Putamen (tissue), 1 donor: ENCODE data around the gene ITGB6.
A peak's percentile ranks its signal among the peaks of the same experiment; 100 is the strongest.
"Not testable (repeated sequence)": the region's sequence is repeated elsewhere in the genome, so short reads cannot be mapped to it uniquely, and the experiment has no call there.

ENCODE experiments used
- DNase-seq: peaks from one replicate; pipeline ENCODE4 v3.0.0-alpha.2; 2016; ENCODE audit warnings: low spot score

Gene ITGB6

DNA sequence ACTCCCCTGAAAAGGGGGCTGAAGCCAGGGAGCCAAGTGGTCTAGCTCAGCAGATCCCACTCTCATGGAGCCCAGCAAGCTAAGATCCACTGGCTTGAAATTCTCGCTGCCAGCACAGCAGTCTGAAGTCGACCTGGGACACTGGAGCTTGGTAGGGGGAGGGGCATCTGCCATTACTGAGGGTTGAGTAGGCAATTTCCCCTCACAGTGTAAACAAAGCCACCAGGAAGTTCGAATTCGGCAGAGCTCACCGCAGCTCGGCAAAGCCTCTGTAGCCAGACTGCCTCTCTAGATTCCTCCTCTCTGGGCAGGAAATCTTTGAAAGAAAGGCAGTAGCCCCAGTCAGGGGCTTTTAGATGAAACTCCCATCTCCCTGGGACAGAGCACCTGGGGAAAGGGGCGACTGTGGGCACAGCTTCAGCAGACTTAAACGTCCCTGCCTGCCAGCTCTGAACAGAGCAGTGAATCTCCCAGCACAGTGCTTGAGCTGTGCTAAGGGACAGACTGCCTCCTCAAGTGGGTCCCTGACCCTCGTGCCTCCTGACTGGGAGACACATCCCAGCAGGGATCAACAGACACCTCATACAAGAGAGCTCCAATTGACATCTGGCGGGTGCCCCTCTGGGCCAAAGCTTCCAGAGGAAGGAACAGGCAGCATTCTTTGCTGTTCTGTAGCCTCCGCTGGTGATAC lies 18.8 kb downstream of the ITGB6 start:
- not testable (repeated sequence) for DNase-seq

GRCh38 chr2:160180690-160181089 lies 19.4 kb downstream of the ITGB6 start:
- DNase-seq = not testable (repeated sequence)

- DNase-seq = no peak
These were observed 19.9 kb downstream of the ITGB6 start for GRCh38 chr2:160180172-160180571.

- no peak for DNase-seq
These were observed 24.6 kb downstream of the ITGB6 start for GRCh38 chr2:160175169-160176134.

DNA sequence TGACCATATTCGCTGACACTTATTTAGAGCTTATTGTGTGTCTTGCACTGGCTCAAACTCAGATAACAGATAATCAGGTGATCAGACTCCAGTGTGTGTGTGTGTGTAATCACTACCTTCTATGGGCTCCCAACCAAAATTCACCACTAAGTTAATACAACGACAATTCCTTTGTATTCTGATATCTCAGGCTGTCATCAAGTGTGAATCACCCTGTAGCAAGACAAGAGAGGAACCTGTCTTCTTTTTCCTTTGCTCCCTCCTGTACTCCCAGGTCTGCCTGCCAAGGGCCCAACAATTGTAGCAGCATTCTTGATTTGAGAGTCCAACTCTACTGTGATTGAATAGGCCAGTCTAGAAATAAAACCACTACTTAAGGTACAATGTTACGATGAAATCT lies 25.8 kb downstream of the ITGB6 start:
- no peak for DNase-seq

DNA sequence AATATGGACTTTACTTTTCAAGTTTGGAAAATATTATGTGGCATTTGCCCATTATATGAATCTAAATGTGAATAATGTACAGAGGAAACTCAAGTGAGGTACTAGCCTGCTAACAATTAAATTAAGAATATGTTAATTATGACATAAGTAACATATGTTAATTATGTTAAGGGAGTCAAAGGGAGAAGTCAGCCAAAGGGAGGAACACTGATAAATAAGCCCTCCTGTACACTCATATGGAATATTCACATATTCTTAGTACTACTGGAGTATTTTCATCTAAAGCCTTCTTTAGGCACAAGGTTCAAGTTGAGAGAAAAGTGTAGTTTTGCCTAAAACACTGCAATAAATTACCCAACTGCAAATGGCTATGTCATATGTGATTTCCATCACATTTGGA lies 30.1 kb downstream of the ITGB6 start:
- no peak for DNase-seq

GRCh38 chr2:160169471-160169870 lies 30.6 kb downstream of the ITGB6 start:
- DNase-seq = no peak

GRCh38 chr2:160168878-160169277 lies 31.2 kb downstream of the ITGB6 start:
- no peak for DNase-seq

DNA sequence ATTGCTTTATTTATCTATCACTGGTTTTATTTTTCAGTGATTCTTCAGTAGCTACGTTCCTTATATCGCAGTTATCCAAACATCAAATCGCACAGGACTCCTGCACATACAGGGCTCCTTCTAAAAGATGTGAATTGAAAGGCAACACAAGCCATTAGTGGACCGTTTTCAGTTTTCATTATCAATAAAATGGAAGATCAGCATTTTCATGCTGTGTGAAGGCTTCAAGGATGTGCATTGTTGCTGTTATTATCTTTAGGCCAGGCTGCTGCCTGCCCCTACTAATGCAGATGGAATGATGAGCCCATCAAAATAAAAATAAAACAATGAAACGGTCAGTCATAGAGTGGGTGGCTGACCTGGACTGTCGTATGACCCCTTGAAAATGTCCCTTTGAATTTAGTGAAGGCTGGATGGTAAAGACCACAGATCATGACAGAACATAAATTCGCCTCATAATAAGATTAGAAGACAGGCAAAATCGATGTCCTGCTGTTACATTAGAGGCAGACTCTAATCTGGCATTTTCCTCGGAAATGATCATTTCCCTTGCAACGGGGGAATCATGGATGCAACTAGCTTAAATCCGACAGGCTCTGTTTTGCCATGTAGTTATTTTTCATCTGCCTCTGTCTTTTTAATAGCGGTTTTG lies 32.9 kb downstream of the ITGB6 start:
- no peak for DNase-seq

GRCh38 chr2:160165996-160166395 lies 34.1 kb downstream of the ITGB6 start:
- no peak for DNase-seq

GRCh38 chr2:160165081-160165480 lies 35.0 kb downstream of the ITGB6 start:
- no peak for DNase-seq

DNA sequence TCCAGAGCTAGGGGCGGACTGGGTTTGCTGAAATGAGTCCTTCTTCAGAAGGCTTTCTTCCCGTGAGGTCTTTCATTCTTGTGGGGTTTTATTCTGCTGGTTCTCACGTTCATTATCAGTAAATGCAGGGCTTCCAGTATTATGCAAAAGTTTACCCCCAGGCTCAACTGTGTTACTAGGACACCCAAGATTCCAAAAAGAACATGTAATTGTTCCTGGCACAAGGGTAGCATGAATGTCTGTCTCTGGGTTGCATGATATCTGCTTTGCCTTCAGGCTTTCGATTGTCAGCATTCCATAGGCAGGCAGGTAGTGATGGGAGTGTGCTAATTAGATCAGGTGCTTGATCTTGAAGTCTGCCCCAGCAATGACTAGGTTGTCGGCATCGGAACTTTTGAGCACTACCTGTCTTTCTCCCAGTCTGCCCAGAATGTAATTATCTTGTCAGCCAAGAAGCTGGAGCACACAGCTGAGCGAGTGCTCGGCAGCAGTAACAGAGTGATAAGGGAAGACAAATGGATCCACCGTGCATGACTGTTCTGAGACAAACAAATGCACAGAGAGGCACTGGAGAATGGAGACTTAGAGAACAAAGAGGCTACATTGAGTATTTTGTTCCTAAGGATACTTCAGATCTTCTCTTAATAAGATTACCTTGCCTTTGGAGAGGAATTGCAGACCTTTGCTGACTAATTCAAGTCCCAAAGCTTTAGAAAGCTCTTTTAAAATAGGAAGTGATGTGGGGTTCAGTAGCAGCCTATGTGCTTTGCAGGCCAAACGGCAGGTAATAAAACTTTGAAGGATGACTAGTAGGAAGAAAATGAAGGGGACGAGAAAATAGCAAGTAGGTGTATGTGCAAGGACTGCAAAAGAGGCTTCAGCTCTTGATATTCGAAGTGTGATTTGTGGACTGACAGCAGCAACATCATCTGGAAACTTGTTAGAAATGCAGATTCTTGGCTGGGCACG lies 41.9 kb downstream of the ITGB6 start:
- DNase-seq = peak; percentile 55

DNA sequence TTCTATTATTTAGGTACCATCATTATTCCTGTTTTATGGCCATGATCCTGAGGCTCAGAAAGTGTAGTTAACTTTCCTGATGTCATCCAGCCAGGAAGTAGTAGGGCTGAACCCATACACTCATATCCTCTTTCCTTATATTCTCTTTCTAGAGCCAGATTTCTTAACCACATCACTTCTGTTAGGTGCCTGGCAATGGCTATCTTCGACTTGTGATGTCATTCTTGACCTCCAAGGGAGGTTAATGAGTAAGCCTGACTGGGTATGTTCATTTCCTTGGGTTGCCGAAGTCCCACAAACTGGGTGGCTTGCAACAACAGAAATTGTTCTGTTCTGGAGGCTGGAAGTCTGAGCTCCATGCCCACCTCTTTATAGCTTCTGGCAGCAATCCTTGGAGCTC lies 43.4 kb downstream of the ITGB6 start:
- DNase-seq = no peak

GRCh38 chr2:160156100-160156499 lies 44.0 kb downstream of the ITGB6 start:
- DNase-seq = no peak

GRCh38 chr2:160148419-160148818 lies 51.7 kb downstream of the ITGB6 start:
- DNase-seq = not testable (repeated sequence)

- no peak for DNase-seq
These were observed 54.6 kb downstream of the ITGB6 start for GRCh38 chr2:160145471-160145870.

- DNase-seq = no peak
These were observed 55.6 kb downstream of the ITGB6 start for GRCh38 chr2:160144280-160144990.

- no peak for DNase-seq
These were observed 57.6 kb downstream of the ITGB6 start for GRCh38 chr2:160142472-160142871.

DNA sequence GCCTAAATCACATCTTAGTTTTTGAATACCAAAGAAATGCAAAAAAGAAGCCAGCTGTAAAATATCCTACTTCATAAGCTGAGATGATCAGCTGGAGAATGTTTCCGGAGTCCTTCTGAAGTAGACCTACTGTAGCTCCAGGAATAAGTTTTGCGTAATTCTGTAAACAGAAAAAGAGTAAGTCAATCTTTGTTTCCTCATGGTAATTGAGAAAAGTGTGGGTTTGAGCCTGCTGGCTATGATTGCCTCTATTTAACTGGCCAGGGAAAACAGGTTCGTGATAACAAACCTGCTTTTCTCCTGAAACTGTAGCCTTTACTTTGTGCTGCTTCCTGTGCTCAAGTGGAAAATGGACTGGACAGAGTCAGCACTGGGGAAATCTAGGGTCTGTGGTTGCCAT lies 58.2 kb downstream of the ITGB6 start:
- DNase-seq = no peak

DNA sequence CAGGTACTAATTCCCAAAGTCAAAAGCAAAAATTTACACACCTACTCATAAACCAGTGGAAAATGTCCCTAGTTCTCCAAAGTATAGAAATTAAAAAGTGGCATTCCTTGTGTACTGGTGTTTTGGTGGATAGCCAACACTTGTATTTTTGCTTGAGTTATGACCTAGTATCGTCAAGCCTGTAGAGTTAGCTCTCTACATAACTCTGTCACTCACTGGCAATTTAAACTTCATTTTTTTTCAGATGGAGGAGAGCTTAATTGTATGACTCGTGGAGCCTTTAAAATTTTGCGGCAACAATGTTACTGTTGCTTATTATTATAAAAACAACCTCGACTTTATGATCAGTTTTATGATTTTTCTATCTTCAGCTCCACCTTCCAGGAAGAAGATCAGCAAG lies 58.7 kb downstream of the ITGB6 start:
- DNase-seq = no peak

DNA sequence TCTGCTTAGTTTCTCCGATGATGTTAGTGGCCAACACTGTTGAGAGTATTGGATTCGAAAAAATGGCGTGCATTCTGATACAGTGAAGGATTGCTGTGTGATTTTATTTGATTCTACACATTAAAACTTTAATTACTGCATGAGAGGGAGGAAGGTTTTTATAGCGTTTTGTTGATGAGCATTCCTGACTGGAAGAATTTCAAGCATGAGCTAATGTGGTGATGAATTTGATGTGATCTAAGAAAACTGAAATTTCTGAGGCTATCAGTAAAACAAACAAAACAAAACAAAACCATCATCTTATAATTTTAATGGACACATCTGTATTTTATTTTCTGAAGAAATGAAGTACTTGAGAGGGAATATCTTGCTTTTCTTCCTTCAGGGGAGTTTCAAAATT lies 59.6 kb downstream of the ITGB6 start:
- DNase-seq = no peak
